Retinal pigment epithelial cell (primary cell): ENCODE measurements around the gene TTF1.

Source experiments
- DNase-seq: peaks from one replicate; pipeline ENCODE4 v3.0.0-alpha.2; 2010; ENCODE audit warnings: low read depth
- H3K4me3 ChIP-seq: 2 replicates; pipeline ENCODE4 v1.5.1; 2011; ENCODE audit warnings: mild to moderate bottlenecking, low read length, control low read depth, moderate library complexity
- TF ChIP-seq, protein P1 (sequence below): conservative IDR thresholded peaks from 2 replicates; pipeline ENCODE4 v1.5.1; 2011; ENCODE audit warnings: low read depth, low read length, control low read depth, inconsistent platforms

The TTF1 gene

GRCh38 chr9:132334364-132334763, 72.3 kb downstream of the TTF1 start:
- TF ChIP-seq, protein P1, sequence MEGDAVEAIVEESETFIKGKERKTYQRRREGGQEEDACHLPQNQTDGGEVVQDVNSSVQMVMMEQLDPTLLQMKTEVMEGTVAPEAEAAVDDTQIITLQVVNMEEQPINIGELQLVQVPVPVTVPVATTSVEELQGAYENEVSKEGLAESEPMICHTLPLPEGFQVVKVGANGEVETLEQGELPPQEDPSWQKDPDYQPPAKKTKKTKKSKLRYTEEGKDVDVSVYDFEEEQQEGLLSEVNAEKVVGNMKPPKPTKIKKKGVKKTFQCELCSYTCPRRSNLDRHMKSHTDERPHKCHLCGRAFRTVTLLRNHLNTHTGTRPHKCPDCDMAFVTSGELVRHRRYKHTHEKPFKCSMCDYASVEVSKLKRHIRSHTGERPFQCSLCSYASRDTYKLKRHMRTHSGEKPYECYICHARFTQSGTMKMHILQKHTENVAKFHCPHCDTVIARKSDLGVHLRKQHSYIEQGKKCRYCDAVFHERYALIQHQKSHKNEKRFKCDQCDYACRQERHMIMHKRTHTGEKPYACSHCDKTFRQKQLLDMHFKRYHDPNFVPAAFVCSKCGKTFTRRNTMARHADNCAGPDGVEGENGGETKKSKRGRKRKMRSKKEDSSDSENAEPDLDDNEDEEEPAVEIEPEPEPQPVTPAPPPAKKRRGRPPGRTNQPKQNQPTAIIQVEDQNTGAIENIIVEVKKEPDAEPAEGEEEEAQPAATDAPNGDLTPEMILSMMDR = no peak
- H3K4me3 ChIP-seq = no peak overlapping the region

DNA sequence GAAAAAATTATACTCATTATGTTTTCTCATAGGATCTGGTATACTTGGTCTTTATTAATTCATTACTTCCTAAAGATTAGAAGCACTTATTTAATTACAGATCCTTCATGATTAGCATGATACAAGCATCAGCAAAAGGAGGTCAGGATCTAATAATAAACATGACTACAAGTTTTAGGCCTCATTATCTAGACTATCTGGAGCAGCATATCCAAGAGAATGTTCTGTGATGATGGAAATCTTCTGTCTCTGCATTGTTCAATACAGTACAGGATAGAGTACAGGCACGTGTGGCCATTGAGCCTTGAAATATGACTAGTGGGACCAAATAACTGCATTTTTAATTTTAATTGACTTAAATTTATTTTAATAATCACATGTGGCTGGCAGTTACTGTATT, 73.1 kb downstream of the TTF1 start:
- no peak for DNase-seq
- no peak overlapping the region for H3K4me3 ChIP-seq
- TF ChIP-seq, protein P1 = no peak

More at GRCh38 chr9:132334364-132334763, 72.3 kb downstream of the TTF1 start:
- DNase-seq = no peak

DNA sequence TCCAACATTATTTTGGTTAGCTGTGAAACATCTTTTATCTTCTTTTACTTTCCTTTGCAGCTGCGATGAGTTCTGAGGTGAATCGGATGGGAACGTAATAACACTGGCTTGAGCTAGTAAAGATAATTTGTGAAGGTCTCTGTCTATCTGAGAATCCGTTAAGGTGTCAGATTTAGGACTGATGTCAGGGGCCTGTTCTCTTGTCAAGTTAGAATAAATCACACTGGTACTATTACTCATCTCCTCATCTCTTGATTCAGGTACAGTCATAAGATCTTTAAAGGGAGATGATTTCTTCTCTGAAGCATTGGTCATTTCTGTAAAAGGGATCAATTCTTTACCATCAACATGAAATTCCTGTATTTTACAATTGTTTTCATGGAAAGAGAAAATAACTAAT, 78.1 kb downstream of the TTF1 start:
- TF ChIP-seq, protein P1 = no peak
- H3K4me3 ChIP-seq = no peak overlapping the region
- DNase-seq = no peak

- no peak for DNase-seq
- H3K4me3 ChIP-seq = no peak overlapping the region
- TF ChIP-seq, protein P1 = no peak
These were observed 79.1 kb downstream of the TTF1 start for GRCh38 chr9:132327537-132327936.
